Astrocyte (in vitro differentiated cells and primary cell): Measurements from ENCODE around the gene ETV3. TPM values are rescaled to one million over a fixed set of nuclear protein-coding genes. Genes with fewer than 3 reads are reported as not detected.
A peak's percentile ranks its signal among the peaks of the same experiment; 100 is the strongest.

Experiments used
- DNase-seq: peaks from one replicate; pipeline ENCODE4 v3.0.0-alpha.2; 2010; ENCODE audit warnings: low read depth
- FAIRE-seq: peaks from 2 replicates; lab custom pipeline; 2011; peaks lifted over from hg19 to GRCh38; lab: Jason Lieb, UNC
- H2AFZ ChIP-seq: 2 replicates; pipeline ENCODE4 v1.6.0; 2012; ENCODE audit warnings: low read depth, low read length, inconsistent platforms
- H3K27ac ChIP-seq: 2 replicates; pipeline ENCODE4 v1.5.1; 2011; ENCODE audit warnings: low read depth, low read length, inconsistent platforms
- H3K27me3 ChIP-seq: 2 replicates; pipeline ENCODE4 v1.6.0; 2011; ENCODE audit warnings: low read length, inconsistent platforms; ENCODE audit not compliant: insufficient read depth
- H3K36me3 ChIP-seq: 2 replicates; pipeline ENCODE4 v1.5.1; 2011; ENCODE audit warnings: low read length, inconsistent platforms; ENCODE audit not compliant: insufficient read depth
- H3K4me1 ChIP-seq: 2 replicates; pipeline ENCODE4 v1.5.1; 2011; ENCODE audit warnings: low read length, inconsistent platforms; ENCODE audit not compliant: insufficient read depth
- H3K4me2 ChIP-seq: 2 replicates; pipeline ENCODE4 v1.6.0; 2012; ENCODE audit warnings: low read length, inconsistent platforms
- H3K4me3 ChIP-seq: 2 replicates; pipeline ENCODE4 v1.5.1; 2011; ENCODE audit warnings: low read depth, mild to moderate bottlenecking, low read length, inconsistent platforms; ENCODE audit not compliant: insufficient read depth
- H3K79me2 ChIP-seq: 2 replicates; pipeline ENCODE4 v1.6.0; 2012; ENCODE audit warnings: mild to moderate bottlenecking, low read length, inconsistent platforms; ENCODE audit not compliant: insufficient read depth
- H3K9ac ChIP-seq: 2 replicates; pipeline ENCODE4 v1.6.0; 2012; ENCODE audit warnings: mild to moderate bottlenecking, low read length, inconsistent platforms
- H3K9me3 ChIP-seq: 2 replicates; pipeline ENCODE4 v1.5.1; 2012; ENCODE audit warnings: low read depth, mild to moderate bottlenecking, low read length, inconsistent platforms; ENCODE audit not compliant: insufficient read depth
- H4K20me1 ChIP-seq: 2 replicates; pipeline ENCODE4 v1.6.0; 2012; ENCODE audit warnings: low read length, inconsistent platforms; ENCODE audit not compliant: insufficient read depth
- H3K27ac Mint-ChIP-seq: one replicate; pipeline ENCODE4 v1.8.0; 2021; ENCODE audit warnings: mild to moderate bottlenecking, mixed read lengths; ENCODE audit not compliant: unreplicated experiment
- H3K27me3 Mint-ChIP-seq: one replicate; pipeline ENCODE4 v1.8.0; 2021; ENCODE audit warnings: low read depth, mixed read lengths; ENCODE audit not compliant: unreplicated experiment
- H3K36me3 Mint-ChIP-seq: one replicate; pipeline ENCODE4 v1.8.0; 2021; ENCODE audit warnings: low read depth, mixed read lengths; ENCODE audit not compliant: unreplicated experiment
- H3K4me1 Mint-ChIP-seq: one replicate; pipeline ENCODE4 v1.8.0; 2021; ENCODE audit warnings: low read depth, mixed read lengths; ENCODE audit not compliant: unreplicated experiment
- H3K4me3 Mint-ChIP-seq: one replicate; pipeline ENCODE4 v1.8.0; 2021; ENCODE audit warnings: mild to moderate bottlenecking, moderate library complexity, mixed read lengths; ENCODE audit not compliant: unreplicated experiment
- H3K9me3 Mint-ChIP-seq: one replicate; pipeline ENCODE4 v1.8.0; 2021; ENCODE audit warnings: mild to moderate bottlenecking, mixed read lengths; ENCODE audit not compliant: unreplicated experiment
- EZH2 ChIP-seq: IDR thresholded peaks from 2 replicates; pipeline ENCODE4 v1.6.1; 2012; ENCODE audit warnings: mild to moderate bottlenecking, low read length, inconsistent platforms; ENCODE audit not compliant: insufficient read depth
- total RNA-seq: library from RNA; stranded (reverse); gene quantifications from 2 replicates; pipeline ENCODE4 v1.2.1, GENCODE V29; 2021
- TF ChIP-seq, protein P1 (sequence below): IDR thresholded peaks from 2 replicates; pipeline ENCODE4 v1.5.1; 2011; ENCODE audit warnings: low read depth, mild to moderate bottlenecking, inconsistent platforms, low read length, moderate library complexity; ENCODE audit not compliant: insufficient read depth

The ETV3 gene
- total RNA-seq, 1 donor from 2014 or later: 37.5 TPM

DNA sequence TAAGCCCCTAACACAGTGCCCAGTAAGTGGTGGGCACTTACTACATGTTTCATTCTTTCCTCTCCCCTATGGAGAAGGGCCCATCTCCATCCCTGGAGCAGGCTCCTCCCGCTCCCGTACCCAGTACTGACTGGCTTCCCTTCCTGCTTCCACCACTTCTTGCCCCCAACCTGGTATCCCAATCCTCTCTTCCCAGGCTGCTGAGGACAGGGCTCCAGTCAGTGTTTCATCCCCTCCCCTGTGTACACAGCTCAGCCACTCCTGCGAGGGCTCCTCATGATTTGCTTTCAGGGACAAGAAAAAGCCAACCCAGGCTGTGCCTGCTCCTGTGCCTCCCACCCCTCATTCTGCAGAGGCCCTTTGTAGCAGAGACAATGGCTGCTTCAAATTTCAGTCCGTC, 20.8 kb upstream of the ETV3 start:
- Histone ChIP-seq H3K79me2 (no peaks in the 10 kb centered on the region), H2AFZ (no peak overlapping the region)

DNA sequence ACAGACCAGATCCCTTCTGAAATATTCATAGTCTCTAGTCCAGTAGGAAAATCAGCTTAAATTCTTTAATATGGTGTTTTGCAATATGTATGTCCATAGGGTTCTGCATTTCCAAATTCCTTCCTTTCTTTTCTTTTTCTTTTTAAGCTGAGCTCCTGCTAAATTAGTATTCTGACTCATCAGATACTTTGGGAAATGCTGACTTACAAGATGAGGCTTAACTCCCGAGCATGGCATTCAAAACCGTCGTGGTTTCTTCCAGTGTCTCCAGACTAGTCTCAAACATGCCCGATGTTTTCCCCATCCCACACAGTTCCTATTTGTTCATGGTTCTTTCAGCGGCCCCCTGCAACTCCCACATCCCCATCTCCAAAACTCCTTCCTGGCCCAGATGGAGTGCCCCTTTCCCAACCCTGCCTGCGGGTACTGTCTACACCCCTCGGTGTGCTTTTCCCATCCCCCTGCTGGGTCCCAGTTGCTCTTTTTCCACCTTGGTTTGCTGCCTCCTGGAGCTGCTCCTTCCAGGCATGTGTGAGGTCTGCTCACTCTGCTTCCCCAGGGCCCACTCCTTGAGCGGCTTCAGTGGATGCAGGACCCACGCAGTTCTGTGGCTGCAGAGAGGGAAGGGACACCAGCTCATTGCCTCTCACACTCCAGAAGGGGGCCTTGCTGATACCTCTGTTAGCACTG, 19.5 kb upstream of the ETV3 start:
- Histone ChIP-seq H3K9ac (no peak overlapping the region), H3K27ac (no peak overlapping the region), H3K4me2 (peak overlapping the region; percentile 38), H3K4me3 (no peak overlapping the region), H2AFZ (peak overlapping the region; percentile 58), H3K4me1 (peaks cover 26% of the 10 kb centered on the region), H4K20me1 (no peaks in the 10 kb centered on the region), H3K27me3 (no peaks in the 10 kb centered on the region), H3K9me3 (peaks cover 3% of the 10 kb centered on the region), H3K36me3 (no peaks in the 10 kb centered on the region), H3K79me2 (no peaks in the 10 kb centered on the region)
- H3K27ac Mint-ChIP-seq: peak overlapping the region; percentile 93
- no peaks in the 10 kb centered on the region for H3K27me3 Mint-ChIP-seq
- DNase-seq: peak; percentile 45
- H3K36me3 Mint-ChIP-seq: no peaks in the 10 kb centered on the region
- H3K4me3 Mint-ChIP-seq: peak overlapping the region; percentile 29
- peaks cover 37% of the 10 kb centered on the region for H3K4me1 Mint-ChIP-seq
- TF ChIP-seq EZH2: no peak
- TF ChIP-seq, protein P1, sequence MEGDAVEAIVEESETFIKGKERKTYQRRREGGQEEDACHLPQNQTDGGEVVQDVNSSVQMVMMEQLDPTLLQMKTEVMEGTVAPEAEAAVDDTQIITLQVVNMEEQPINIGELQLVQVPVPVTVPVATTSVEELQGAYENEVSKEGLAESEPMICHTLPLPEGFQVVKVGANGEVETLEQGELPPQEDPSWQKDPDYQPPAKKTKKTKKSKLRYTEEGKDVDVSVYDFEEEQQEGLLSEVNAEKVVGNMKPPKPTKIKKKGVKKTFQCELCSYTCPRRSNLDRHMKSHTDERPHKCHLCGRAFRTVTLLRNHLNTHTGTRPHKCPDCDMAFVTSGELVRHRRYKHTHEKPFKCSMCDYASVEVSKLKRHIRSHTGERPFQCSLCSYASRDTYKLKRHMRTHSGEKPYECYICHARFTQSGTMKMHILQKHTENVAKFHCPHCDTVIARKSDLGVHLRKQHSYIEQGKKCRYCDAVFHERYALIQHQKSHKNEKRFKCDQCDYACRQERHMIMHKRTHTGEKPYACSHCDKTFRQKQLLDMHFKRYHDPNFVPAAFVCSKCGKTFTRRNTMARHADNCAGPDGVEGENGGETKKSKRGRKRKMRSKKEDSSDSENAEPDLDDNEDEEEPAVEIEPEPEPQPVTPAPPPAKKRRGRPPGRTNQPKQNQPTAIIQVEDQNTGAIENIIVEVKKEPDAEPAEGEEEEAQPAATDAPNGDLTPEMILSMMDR: no peak
- FAIRE-seq: no peak
- no peaks in the 10 kb centered on the region for H3K9me3 Mint-ChIP-seq

More for the DNA sequence above, 20.8 kb upstream of the ETV3 start:
- no peak overlapping the region for H3K9ac ChIP-seq
- H3K4me1 ChIP-seq: peaks cover 26% of the 10 kb centered on the region
- no peaks in the 10 kb centered on the region for H3K36me3 ChIP-seq
- peaks cover 32% of the 10 kb centered on the region for H3K4me1 Mint-ChIP-seq
- no peak overlapping the region for H3K4me2 ChIP-seq
- H3K27ac ChIP-seq: no peak overlapping the region
- H3K4me3 ChIP-seq: no peak overlapping the region
- H3K9me3 Mint-ChIP-seq: no peaks in the 10 kb centered on the region
- H4K20me1 ChIP-seq: no peaks in the 10 kb centered on the region
- no peaks in the 10 kb centered on the region for H3K36me3 Mint-ChIP-seq
- peaks cover 3% of the 10 kb centered on the region for H3K9me3 ChIP-seq
- TF ChIP-seq EZH2: no peak
- TF ChIP-seq, protein P1: no peak
- no peak overlapping the region for H3K27ac Mint-ChIP-seq
- no peak for FAIRE-seq
- no peaks in the 10 kb centered on the region for H3K27me3 ChIP-seq
- no peak for DNase-seq
- no peaks in the 10 kb centered on the region for H3K27me3 Mint-ChIP-seq
- H3K4me3 Mint-ChIP-seq: no peak overlapping the region

DNA sequence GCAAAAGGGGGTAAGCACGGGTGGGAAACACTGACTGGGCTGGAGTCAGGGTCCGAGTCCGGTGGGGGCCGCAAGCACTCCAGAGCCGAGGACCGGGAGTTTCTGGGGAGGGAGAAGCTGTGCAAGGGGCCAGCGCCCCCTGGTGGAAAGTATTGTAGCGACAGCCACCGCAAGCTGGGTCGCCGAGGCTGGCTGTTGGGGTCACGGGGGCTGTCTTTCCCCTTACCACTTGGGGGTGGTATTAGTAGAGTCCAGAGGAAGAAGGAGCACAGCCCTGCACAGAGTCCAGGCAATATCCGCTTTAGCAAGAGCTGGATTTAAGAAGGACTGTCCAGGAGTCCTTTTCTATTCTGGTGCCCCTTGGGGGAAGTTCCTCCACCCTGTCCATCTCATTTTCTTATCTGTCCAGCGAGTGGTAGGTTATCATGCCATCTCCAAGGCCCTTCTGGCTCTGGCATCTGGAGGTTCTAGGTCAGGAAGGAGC, 17.9 kb upstream of the ETV3 start:
- H3K9me3 Mint-ChIP-seq: no peaks in the 10 kb centered on the region
- DNase-seq (no peak), FAIRE-seq (no peak)
- peak overlapping the region; percentile 17 for H3K4me3 Mint-ChIP-seq
- Histone ChIP-seq H3K4me2 (peak overlapping the region; percentile 75), H4K20me1 (no peaks in the 10 kb centered on the region), H2AFZ (peak overlapping the region; percentile 81), H3K4me3 (no peak overlapping the region), H3K9me3 (no peaks in the 10 kb centered on the region), H3K36me3 (no peaks in the 10 kb centered on the region), H3K27me3 (no peaks in the 10 kb centered on the region), H3K79me2 (no peaks in the 10 kb centered on the region), H3K9ac (no peak overlapping the region), H3K4me1 (peaks cover 26% of the 10 kb centered on the region), H3K27ac (no peak overlapping the region)
- H3K27ac Mint-ChIP-seq: peak overlapping the region; percentile 88
- H3K36me3 Mint-ChIP-seq: no peaks in the 10 kb centered on the region
- peaks cover 39% of the 10 kb centered on the region for H3K4me1 Mint-ChIP-seq
- no peak for TF ChIP-seq EZH2
- TF ChIP-seq, protein P1: peak; percentile 77
- H3K27me3 Mint-ChIP-seq: peaks cover 8% of the 10 kb centered on the region
